ENCODE results near the gene APP. TPM values are rescaled to one million over a fixed set of nuclear protein-coding genes. Genes with fewer than 3 reads are reported as not detected.

Gene APP
- total RNA-seq, 2 donors from 2014 or later, result 267 to 564 TPM

- Histone ChIP-seq H3K36me3 (no peaks in the 10 kb centered on the region), H3K27me3 (replicated peaks; ENCODE audit: insufficient read depth) (no peaks in the 10 kb centered on the region), H3K27ac (no peak overlapping the region), H3K9me3 (no peaks in the 10 kb centered on the region), H3K4me3 (no peak overlapping the region), H3K4me1 (replicated peaks) (no peaks in the 10 kb centered on the region)
- intact Hi-C loops (cut with DNase I), result no loop called here
- WGBS, result 39% methylated on average over 4 of the region's 4 CpGs
- TF ChIP-seq POLR2A (IDR thresholded peaks at IDR 0.05), result no peak
- peak; percentile 19 for TF ChIP-seq POLR2AphosphoS5 (IDR thresholded peaks at IDR 0.05)
- TF ChIP-seq CTCF (IDR thresholded peaks at IDR 0.05), result no peak
- peak; percentile 17 for DNase-seq (ENCODE audit: low spot score)
Measured at GRCh38 chr21:25997788-25998611, 172.6 kb downstream of the APP start.

GRCh38 chr21:25995278-25995677 is 175.3 kb downstream of the APP start:
- no peak for DNase-seq (ENCODE audit: low spot score)

GRCh38 chr21:25994758-25995163 is 175.8 kb downstream of the APP start:
- Histone ChIP-seq H3K36me3 (no peaks in the 10 kb centered on the region), H3K27ac (no peak overlapping the region), H3K4me1 (replicated peaks) (no peaks in the 10 kb centered on the region), H3K27me3 (replicated peaks; ENCODE audit: insufficient read depth) (no peaks in the 10 kb centered on the region), H3K9me3 (no peaks in the 10 kb centered on the region), H3K4me3 (no peak overlapping the region)
- WGBS, result 100% methylated on average over 1 of the region's 1 CpG
- TF ChIP-seq CTCF (IDR thresholded peaks at IDR 0.05) (no peak), POLR2AphosphoS5 (IDR thresholded peaks at IDR 0.05) (no peak), POLR2A (IDR thresholded peaks at IDR 0.05) (no peak)
- DNase-seq (ENCODE audit: low spot score), result no peak
- intact Hi-C loops (cut with DNase I), result no loop called here

More at GRCh38 chr21:25995278-25995677, 175.3 kb downstream of the APP start:
- intact Hi-C loops (cut with DNase I), result no loop called here
- no peak overlapping the region for H3K4me3 ChIP-seq
- H3K27me3 ChIP-seq (replicated peaks; ENCODE audit: insufficient read depth), result no peaks in the 10 kb centered on the region
- no peak for TF ChIP-seq POLR2AphosphoS5 (IDR thresholded peaks at IDR 0.05)
- no peak for TF ChIP-seq POLR2A (IDR thresholded peaks at IDR 0.05)
- no peak for TF ChIP-seq CTCF (IDR thresholded peaks at IDR 0.05)
- H3K4me1 ChIP-seq (replicated peaks), result no peaks in the 10 kb centered on the region
- no peaks in the 10 kb centered on the region for H3K9me3 ChIP-seq
- no peak overlapping the region for H3K27ac ChIP-seq
- no peaks in the 10 kb centered on the region for H3K36me3 ChIP-seq
- 92% methylated on average over 9 of the region's 9 CpGs for WGBS

GRCh38 chr21:25988738-25989137 is 181.8 kb downstream of the APP start:
- Histone ChIP-seq H3K4me3 (no peak overlapping the region), H3K36me3 (no peaks in the 10 kb centered on the region), H3K4me1 (replicated peaks) (no peaks in the 10 kb centered on the region), H3K9me3 (no peaks in the 10 kb centered on the region), H3K27me3 (replicated peaks; ENCODE audit: insufficient read depth) (no peaks in the 10 kb centered on the region), H3K27ac (no peak overlapping the region)
- no peak for DNase-seq (ENCODE audit: low spot score)
- intact Hi-C loops (cut with DNase I), result no loop called here
- WGBS, result 88% methylated on average over 7 of the region's 7 CpGs
- TF ChIP-seq CTCF (IDR thresholded peaks at IDR 0.05), result no peak
- TF ChIP-seq POLR2A (IDR thresholded peaks at IDR 0.05), result no peak
- no peak for TF ChIP-seq POLR2AphosphoS5 (IDR thresholded peaks at IDR 0.05)

GRCh38 chr21:25987531-25987930 is 183.0 kb downstream of the APP start:
- WGBS, result 95% methylated on average over 2 of the region's 2 CpGs
- intact Hi-C loops (cut with DNase I), result no loop called here
- TF ChIP-seq CTCF (IDR thresholded peaks at IDR 0.05) (no peak), POLR2AphosphoS5 (IDR thresholded peaks at IDR 0.05) (no peak), POLR2A (IDR thresholded peaks at IDR 0.05) (no peak)
- Histone ChIP-seq H3K4me3 (no peak overlapping the region), H3K9me3 (no peaks in the 10 kb centered on the region), H3K27me3 (replicated peaks; ENCODE audit: insufficient read depth) (no peaks in the 10 kb centered on the region), H3K4me1 (replicated peaks) (no peaks in the 10 kb centered on the region), H3K27ac (no peak overlapping the region), H3K36me3 (no peaks in the 10 kb centered on the region)
- no peak for DNase-seq (ENCODE audit: low spot score)
